PC-9 (cell line): Measurements from ENCODE around the gene MOB3B.

Source experiments
- EZH2 ChIP-seq: fragments of 200-600 bp; sonication (generic); IDR thresholded peaks from 2 replicates; pipeline ENCODE4 v1.8.0; 2017; ENCODE audit warnings: antibody characterized with exemption, low read depth
- TF ChIP-seq, protein P1 (sequence below): fragments of 200-600 bp; sonication (generic); conservative IDR thresholded peaks from 2 replicates; pipeline ENCODE4 v1.6.1; 2017; ENCODE audit warnings: mixed run types, antibody characterized with exemption, mild to moderate bottlenecking, moderate library complexity

DNA sequence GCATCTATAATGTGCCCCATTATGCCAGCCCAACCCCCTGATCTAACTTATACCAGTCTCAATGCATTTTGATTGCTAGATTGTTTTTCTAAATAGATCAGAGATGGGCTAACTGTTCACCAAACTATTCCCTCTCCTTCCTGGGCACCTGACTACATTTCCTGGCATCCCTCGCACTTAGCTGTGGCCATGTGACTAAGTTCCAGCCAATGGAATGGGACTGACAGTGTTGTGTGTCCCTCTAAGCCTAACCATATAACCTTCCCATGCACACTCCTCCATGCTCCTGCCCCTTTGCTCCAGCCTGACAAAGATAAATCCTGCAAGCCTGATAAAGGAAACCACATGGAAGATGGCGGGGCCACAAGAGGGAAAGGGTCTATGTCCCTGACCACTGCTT is 17.8 kb downstream of the MOB3B start:
- TF ChIP-seq, protein P1, sequence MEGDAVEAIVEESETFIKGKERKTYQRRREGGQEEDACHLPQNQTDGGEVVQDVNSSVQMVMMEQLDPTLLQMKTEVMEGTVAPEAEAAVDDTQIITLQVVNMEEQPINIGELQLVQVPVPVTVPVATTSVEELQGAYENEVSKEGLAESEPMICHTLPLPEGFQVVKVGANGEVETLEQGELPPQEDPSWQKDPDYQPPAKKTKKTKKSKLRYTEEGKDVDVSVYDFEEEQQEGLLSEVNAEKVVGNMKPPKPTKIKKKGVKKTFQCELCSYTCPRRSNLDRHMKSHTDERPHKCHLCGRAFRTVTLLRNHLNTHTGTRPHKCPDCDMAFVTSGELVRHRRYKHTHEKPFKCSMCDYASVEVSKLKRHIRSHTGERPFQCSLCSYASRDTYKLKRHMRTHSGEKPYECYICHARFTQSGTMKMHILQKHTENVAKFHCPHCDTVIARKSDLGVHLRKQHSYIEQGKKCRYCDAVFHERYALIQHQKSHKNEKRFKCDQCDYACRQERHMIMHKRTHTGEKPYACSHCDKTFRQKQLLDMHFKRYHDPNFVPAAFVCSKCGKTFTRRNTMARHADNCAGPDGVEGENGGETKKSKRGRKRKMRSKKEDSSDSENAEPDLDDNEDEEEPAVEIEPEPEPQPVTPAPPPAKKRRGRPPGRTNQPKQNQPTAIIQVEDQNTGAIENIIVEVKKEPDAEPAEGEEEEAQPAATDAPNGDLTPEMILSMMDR = no peak
- TF ChIP-seq EZH2 = no peak
